GM21515 (cell line): Measurements from ENCODE around the gene TACC3.

Source experiments
- ATAC-seq: cut with Tn5 transposase; IDR thresholded peaks from one replicate; pipeline ENCODE4 v1.9.1; 2021; ENCODE audit not compliant: unreplicated experiment

TACC3 gene

GRCh38 chr4:1788254-1788973, 67.1 kb downstream of the TACC3 start:
- ATAC-seq: no peak

GRCh38 chr4:1789552-1789951, 68.2 kb downstream of the TACC3 start:
- ATAC-seq: no peak

- ATAC-seq: no peak
Measured at GRCh38 chr4:1790005-1790404, 68.7 kb downstream of the TACC3 start.

GRCh38 chr4:1792158-1792831, 71.0 kb downstream of the TACC3 start:
- ATAC-seq: no peak

- ATAC-seq: no peak
Measured at GRCh38 chr4:1792832-1793495, 71.6 kb downstream of the TACC3 start, which contains the start of gene FGFR3. Gene FGFR3, plus strand, starts transcription at chr4:1793293. Its CDS starts 642 bp downstream, at chr4:1793935.

- ATAC-seq: no peak
Measured at GRCh38 chr4:1793496-1793840, 72.1 kb downstream of the TACC3 start.

- ATAC-seq: no peak
Measured at GRCh38 chr4:1793940-1794808, 72.9 kb downstream of the TACC3 start.
